HG02678 (cell line): ENCODE data around the gene PBXIP1.

Source experiments
- ATAC-seq: cut with Tn5 transposase; IDR thresholded peaks from one replicate; pipeline ENCODE4 v1.9.1; 2021; ENCODE audit warnings: mild to moderate bottlenecking, moderate library complexity; ENCODE audit not compliant: unreplicated experiment

PBXIP1 gene, protein sequence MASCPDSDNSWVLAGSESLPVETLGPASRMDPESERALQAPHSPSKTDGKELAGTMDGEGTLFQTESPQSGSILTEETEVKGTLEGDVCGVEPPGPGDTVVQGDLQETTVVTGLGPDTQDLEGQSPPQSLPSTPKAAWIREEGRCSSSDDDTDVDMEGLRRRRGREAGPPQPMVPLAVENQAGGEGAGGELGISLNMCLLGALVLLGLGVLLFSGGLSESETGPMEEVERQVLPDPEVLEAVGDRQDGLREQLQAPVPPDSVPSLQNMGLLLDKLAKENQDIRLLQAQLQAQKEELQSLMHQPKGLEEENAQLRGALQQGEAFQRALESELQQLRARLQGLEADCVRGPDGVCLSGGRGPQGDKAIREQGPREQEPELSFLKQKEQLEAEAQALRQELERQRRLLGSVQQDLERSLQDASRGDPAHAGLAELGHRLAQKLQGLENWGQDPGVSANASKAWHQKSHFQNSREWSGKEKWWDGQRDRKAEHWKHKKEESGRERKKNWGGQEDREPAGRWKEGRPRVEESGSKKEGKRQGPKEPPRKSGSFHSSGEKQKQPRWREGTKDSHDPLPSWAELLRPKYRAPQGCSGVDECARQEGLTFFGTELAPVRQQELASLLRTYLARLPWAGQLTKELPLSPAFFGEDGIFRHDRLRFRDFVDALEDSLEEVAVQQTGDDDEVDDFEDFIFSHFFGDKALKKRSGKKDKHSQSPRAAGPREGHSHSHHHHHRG

DNA sequence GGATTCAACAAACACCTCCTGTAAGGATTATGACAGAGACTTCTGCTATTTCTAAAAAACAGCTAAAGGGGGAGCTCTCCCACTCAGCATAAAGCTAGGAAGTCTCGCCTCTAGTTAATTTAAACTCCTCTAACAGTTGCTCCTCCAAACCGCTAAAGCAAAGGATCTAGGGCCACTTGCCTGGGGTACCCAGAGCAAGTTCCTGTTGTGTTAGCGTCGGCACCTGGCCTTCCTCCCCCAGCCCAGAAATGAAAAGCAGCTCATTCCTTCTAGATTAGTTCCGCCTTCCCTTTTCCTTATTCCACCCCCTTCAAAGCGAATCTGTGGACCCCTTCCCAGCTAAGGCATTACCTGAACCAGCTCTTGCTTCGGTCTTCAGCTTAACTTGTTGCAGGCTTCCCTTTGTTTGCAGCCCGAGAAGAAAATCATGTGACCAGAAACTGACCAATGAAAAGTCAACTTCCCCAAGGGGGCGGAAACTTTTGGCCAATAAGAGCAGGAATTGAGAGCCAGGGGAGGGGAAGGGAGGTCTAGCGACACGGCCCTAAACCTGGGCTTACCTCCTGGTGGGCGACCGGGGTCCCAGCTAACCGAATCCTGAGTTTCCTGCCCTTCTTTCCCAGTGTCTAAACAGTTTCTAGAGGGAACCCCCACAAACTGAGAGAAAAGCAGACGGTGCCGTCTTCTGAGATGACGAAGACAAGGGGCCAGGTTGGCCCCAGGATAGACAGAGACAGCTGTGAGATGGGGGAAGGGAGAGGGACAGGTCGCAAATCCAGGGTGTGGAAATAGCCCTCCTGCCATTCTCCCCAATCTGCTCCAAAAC, at the start of gene PBXIP1:
TSS of gene PBXIP1 (minus strand) at position 382 of the 826 bp plus-strand sequence. CDS start 2,378 bp downstream, outside the sequence.
- peak; percentile 69 for ATAC-seq

DNA sequence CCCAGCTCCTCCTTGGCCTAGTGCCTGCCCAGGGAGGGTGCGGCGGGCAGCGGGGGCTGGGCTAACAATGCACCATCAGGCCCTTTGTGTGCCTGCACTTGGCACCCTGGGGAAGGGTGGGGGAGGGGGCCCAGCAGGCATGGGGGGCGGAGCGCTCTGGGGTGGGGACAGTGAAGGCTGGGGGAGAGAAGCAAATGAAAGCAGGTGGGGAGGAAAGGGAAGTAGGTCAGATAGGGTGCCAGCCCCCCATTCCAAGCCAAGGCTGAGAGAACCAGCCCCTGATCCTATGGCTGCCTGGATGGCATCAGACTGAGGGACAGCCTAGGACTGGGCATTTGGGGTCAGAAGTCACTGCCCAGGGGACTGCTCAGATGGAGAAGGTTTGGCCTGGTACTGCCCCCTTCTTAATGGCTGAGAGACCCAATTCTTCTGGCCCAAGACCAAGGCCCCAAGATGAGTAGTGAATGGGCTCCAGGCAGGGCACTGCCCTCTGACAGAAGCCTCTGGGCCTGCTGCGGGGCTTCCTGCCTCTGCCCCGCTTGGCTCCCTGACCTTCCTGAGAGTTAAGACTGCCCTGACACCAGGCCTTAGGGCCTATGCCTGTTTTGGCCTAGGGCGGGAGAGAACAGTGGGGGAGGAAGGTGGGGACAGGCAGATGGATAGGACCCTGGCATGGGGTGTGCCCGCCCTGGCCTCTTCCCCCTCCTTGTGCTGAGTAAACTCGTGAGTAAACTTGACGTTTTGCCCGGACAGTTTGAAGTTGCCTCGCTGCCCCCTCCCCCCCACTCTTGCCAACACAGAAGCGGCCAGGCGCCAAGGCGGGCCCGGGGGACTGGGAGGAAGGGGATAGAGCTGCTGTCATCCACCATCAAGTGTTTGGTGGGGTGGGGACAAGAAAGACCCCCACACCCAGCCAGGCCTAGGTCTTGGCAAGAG, 49.4 kb upstream of the PBXIP1 start:
- ATAC-seq: no peak

DNA sequence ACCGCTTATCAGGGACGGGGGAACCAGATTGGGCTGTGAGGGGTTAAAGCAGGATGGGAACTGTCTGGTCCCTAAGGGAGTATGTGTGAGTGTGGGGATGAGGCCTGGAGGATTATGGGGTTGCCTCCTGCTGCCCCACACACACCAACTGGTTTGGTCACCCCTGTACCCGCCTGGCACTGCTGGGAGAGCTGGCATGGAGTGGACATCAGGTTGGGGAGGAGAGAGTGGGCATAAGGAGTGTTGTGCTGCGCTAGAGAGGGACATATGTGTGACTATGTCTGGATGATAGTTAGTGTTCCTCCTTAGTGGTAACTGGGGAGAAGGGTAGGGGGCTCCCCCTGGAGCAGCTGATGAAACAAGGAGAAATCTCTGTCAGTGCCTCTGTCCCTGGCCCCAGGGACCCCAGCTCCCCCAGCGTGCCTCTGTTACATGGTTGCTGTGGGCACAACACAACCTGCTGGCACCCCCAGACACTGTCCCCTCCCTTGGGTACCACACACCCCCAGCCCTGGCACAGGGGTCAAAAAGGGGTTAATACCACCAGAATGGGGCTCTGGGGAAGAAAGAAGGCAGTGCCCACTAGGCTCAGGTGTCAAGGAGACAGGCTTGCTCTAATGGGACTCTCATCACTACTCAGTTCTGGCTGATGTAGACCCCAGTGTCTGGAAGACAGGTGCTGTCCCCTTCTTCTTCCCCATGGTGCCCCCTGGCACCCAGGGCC, 48.6 kb upstream of the PBXIP1 start:
- no peak for ATAC-seq

- ATAC-seq: no peak
These were observed 48.0 kb upstream of the PBXIP1 start for GRCh38 chr1:155003766-155004351.

- no peak for ATAC-seq
These were observed 47.4 kb upstream of the PBXIP1 start for GRCh38 chr1:155003227-155003765.

DNA sequence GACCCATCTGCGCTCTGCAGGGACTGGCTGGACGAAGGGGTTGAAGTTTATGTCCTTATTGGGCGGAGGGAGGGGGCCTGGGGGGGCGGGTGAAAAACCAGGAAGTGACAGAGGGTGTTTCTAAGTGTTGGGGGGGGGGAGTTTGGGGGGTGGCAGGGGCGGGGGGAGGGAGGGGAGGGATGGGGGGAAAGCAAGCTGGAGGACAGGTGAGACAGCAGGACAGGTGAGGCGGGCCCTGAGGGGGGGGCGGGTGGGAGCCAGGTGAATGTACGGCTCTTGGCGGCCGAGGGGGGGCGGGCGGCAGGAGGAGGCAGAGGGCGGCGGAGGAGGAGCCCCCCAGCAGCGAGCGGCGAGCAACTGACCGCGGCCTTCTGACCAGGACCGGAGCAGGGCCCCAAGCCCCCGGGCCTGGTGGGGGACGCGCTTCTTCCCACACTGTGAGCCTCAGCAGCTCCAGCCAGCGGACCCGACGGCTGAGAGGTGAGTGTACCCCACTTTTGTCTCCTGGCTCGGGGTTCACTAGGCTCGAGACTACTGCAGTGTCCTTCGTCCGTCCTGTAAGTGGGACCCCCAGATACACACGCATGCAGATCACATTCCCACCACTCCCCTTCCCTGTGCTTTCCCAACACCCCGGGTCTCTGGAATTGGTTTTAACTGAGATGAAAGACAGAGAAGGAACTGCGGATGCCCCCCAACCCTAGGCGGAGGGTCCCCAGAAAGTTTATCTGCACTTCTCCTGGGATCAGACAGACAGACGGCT, 46.7 kb upstream of the PBXIP1 start, which contains the start of gene ZBTB7B:
TSS of gene ZBTB7B (plus strand) at position 339 of the 763 bp plus-strand sequence. CDS start 11,859 bp downstream, outside the sequence.
- ATAC-seq: peak; percentile 4

- peak; percentile 56 for ATAC-seq
These were observed 46.0 kb upstream of the PBXIP1 start for GRCh38 chr1:155001675-155002463.

- no peak for ATAC-seq
These were observed 45.5 kb upstream of the PBXIP1 start for GRCh38 chr1:155001425-155001674.

DNA sequence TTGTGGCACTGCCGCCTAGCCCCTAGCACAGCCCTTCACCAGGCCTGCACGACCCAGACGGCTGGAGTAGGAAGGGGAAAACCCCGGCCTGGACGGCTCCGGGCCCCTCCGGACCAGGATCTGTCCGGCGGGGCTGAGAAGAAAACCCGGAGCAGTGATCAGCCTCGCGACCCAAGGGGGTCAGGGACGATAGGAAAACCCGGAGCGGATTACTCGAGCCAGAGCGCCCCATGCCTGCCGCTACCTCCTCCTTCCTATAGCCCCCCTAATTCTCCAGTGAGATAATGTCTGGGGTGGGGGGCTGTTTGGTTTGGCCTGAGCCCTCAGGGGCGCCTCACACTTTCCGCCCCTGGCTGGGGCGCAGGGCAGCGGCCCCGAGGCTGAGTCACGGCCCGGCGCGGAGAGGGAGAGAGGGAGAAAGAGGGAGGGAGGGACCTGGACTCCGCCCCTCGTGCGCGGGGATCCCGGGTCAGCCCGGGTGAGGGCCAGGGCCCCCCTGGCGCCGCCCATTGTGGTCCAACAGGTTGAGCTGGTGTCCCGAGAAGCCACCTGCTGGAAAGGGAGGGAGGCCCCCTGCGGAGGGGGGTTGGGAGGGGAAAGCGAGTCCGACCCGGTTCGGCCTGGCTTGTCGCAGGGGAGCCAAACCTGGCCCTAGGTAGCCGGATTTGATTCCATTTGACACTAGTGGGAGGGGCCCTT, 45.0 kb upstream of the PBXIP1 start:
- ATAC-seq: peak; percentile 36

DNA sequence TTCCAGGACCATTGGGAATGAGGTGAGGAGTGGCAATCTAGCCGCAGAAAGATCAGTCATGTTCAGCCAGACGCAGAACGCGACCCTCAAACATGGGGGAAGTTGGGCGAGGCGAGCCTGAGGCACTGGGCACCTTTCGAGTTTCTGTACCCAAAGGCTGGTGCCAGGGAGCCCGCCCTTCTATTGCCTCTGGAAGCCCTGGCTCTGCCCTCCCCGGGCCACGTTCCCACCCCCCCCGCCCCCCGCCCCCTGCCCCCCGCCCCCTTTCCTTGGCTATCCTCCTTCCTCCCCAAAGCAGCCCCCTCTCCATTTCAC, 44.5 kb upstream of the PBXIP1 start:
- no peak for ATAC-seq

GRCh38 chr1:154999571-155000410, 43.9 kb upstream of the PBXIP1 start:
- ATAC-seq: no peak

DNA sequence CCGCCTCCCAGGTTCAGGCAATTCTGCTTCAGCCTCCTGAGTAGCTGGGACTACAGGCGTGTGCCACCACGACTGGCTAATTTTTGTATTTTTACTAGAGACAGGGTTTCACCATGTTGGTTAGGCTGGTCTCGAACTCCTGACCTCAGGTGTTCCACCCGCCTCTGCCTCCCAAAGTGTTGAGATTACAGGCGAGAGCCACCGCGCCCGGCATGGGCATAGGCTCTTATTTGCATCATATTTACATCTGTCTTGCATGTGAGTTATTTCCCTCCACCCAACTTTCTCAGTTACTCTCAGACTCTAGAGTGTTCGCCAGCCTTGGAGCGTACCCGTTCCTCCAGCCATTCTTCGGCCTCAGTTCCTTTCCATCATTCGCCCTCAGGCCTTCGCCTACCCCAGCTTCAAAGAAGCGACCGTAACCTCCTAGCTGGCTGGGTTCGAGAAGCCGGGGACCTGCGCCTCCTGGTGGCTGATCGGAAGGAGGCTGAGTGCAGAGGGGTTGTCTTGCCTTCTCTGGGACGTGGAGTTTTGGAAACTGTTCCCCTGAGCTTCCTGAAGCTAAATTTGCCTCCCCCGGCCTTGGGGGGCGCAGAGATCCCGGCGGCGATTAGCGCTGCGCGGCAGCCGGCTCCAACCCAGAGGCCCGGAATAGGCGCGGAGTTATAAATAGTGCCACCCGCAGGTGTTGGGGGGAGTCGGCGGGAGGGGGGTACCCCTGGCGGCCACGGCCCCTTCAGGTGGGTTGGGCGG, 43.1 kb upstream of the PBXIP1 start:
- ATAC-seq: no peak

DNA sequence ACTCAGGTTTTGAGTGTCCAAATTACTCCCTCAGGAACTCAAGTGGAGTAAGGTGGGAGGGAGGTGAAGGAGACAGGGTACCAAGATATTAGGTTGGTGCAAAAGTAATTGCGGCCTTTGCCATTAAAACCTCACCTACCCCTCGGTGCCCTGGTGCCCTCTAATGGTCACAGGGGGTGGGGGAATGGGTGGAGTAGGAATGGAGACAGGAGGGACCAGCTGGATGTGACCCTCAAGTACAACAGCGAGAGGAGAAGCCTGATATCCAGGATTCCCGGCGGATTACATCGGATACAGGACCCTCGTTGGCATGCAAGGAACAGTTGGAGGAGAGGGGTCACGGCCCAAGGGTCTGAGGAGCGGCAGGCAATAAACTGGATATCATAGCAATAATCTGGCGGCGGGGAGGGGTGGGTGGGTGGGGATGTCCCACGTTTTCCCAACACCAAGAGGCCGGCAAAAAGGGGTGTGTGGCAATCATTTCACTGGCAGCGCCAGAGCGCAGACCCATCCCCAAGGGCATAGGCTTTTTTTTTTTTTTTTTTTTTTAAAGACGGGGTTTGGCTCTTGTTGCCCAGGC, 42.4 kb upstream of the PBXIP1 start:
- no peak for ATAC-seq

GRCh38 chr1:154996966-154997701, 41.2 kb upstream of the PBXIP1 start:
- no peak for ATAC-seq
